Measurements from ENCODE around the gene CNKSR2. TPM values are rescaled to one million over a fixed set of nuclear protein-coding genes. Genes with fewer than 3 reads are reported as not detected.

The CNKSR2 gene
- total and polyA plus RNA-seq, 2 experiments from 2014 or later: 13.9 to 40.9 TPM

DNA sequence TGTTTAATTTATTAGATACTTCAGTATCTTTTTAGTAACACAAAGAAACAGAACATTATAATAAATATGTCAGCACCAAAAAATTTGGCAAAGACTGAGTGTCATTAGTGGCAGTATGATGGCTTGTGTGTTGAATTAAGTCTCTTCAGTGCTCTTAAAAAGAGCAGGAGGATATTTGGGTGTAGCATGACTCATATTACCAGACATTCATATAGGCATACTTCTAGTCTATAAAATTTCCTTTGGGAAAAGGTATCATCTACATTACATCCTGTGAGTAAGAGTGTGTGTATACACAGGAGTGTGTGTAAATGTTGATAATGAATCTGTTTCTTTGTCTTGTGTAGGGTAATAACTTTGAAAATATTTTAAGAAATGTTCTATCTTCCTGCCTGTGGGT is 135.7 kb downstream of the CNKSR2 start (continued):
- TF ChIP-seq, protein P1, sequence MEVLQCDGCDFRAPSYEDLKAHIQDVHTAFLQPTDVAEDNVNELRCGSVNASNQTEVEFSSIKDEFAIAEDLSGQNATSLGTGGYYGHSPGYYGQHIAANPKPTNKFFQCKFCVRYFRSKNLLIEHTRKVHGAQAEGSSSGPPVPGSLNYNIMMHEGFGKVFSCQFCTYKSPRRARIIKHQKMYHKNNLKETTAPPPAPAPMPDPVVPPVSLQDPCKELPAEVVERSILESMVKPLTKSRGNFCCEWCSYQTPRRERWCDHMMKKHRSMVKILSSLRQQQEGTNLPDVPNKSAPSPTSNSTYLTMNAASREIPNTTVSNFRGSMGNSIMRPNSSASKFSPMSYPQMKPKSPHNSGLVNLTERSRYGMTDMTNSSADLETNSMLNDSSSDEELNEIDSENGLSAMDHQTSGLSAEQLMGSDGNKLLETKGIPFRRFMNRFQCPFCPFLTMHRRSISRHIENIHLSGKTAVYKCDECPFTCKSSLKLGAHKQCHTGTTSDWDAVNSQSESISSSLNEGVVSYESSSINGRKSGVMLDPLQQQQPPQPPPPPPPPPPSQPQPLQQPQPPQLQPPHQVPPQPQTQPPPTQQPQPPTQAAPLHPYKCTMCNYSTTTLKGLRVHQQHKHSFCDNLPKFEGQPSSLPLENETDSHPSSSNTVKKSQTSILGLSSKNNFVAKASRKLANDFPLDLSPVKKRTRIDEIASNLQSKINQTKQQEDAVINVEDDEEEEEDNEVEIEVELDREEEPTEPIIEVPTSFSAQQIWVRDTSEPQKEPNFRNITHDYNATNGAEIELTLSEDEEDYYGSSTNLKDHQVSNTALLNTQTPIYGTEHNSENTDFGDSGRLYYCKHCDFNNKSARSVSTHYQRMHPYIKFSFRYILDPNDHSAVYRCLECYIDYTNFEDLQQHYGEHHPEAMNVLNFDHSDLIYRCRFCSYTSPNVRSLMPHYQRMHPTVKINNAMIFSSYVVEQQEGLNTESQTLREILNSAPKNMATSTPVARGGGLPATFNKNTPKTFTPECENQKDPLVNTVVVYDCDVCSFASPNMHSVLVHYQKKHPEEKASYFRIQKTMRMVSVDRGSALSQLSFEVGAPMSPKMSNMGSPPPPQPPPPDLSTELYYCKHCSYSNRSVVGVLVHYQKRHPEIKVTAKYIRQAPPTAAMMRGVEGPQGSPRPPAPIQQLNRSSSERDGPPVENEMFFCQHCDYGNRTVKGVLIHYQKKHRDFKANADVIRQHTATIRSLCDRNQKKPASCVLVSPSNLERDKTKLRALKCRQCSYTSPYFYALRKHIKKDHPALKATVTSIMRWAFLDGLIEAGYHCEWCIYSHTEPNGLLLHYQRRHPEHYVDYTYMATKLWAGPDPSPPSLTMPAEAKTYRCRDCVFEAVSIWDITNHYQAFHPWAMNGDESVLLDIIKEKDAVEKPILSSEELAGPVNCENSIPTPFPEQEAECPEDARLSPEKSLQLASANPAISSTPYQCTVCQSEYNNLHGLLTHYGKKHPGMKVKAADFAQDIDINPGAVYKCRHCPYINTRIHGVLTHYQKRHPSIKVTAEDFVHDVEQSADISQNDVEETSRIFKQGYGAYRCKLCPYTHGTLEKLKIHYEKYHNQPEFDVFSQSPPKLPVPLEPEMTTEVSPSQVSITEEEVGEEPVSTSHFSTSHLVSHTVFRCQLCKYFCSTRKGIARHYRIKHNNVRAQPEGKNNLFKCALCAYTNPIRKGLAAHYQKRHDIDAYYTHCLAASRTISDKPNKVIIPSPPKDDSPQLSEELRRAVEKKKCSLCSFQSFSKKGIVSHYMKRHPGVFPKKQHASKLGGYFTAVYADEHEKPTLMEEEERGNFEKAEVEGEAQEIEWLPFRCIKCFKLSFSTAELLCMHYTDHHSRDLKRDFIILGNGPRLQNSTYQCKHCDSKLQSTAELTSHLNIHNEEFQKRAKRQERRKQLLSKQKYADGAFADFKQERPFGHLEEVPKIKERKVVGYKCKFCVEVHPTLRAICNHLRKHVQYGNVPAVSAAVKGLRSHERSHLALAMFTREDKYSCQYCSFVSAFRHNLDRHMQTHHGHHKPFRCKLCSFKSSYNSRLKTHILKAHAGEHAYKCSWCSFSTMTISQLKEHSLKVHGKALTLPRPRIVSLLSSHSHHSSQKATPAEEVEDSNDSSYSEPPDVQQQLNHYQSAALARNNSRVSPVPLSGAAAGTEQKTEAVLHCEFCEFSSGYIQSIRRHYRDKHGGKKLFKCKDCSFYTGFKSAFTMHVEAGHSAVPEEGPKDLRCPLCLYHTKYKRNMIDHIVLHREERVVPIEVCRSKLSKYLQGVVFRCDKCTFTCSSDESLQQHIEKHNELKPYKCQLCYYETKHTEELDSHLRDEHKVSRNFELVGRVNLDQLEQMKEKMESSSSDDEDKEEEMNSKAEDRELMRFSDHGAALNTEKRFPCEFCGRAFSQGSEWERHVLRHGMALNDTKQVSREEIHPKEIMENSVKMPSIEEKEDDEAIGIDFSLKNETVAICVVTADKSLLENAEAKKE (CRISPR knock-in tag; IDR thresholded peaks at IDR 0.05): no peak
- TF ChIP-seq EZH2 (IDR thresholded peaks at IDR 0.05; ENCODE audit: low read depth, unreplicated experiment) (no peak), ZNF331 (CRISPR knock-in tag; IDR thresholded peaks at IDR 0.05; ENCODE audit: low read depth) (no peak), POLR2AphosphoS5 (IDR thresholded peaks at IDR 0.05; ENCODE audit: low read depth) (no peak), EZH2phosphoT487 (IDR thresholded peaks at IDR 0.05; ENCODE audit: unreplicated experiment) (no peak), CREB1 (CRISPR knock-in tag; IDR thresholded peaks at IDR 0.05; ENCODE audit: low read depth) (no peak)

DNA sequence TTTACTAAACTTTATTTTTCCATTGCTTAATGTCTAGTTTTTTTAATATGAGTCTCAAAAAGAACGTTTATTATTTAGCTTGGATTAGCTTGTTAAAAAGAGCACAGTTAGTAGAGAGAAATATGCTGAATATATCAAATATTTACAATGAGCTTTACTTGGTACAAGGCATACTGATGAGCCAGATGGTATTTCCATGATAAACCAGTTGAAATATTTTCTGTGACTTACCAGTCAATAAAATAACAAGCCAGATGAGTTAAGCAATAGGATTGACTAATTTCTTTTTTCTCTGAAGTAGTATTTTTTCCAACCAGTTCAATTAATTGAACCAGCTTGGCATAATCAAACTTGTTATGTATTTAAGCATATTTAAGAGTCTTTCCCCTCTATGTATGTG is 149.8 kb downstream of the CNKSR2 start:
- Histone ChIP-seq H3K9me2 (ENCODE audit: insufficient read depth) (no peaks in the 10 kb centered on the region), H3K27ac (ENCODE audit: low read depth) (no peak overlapping the region)
- TF ChIP-seq, protein P1 (CRISPR knock-in tag; IDR thresholded peaks at IDR 0.05): no peak
- TF ChIP-seq, protein P2, sequence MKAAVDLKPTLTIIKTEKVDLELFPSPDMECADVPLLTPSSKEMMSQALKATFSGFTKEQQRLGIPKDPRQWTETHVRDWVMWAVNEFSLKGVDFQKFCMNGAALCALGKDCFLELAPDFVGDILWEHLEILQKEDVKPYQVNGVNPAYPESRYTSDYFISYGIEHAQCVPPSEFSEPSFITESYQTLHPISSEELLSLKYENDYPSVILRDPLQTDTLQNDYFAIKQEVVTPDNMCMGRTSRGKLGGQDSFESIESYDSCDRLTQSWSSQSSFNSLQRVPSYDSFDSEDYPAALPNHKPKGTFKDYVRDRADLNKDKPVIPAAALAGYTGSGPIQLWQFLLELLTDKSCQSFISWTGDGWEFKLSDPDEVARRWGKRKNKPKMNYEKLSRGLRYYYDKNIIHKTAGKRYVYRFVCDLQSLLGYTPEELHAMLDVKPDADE (IDR thresholded peaks at IDR 0.05): no peak
- TF ChIP-seq ZNF331 (CRISPR knock-in tag; IDR thresholded peaks at IDR 0.05; ENCODE audit: low read depth) (no peak), NANOG (IDR thresholded peaks at IDR 0.05; ENCODE audit: borderline replicate concordance) (no peak), EZH2phosphoT487 (IDR thresholded peaks at IDR 0.05; ENCODE audit: unreplicated experiment) (no peak), POLR2AphosphoS5 (IDR thresholded peaks at IDR 0.05; ENCODE audit: low read depth) (no peak), EZH2 (IDR thresholded peaks at IDR 0.05; ENCODE audit: low read depth, unreplicated experiment) (no peak), STAT1 (IDR thresholded peaks at IDR 0.05; ENCODE audit: unreplicated experiment) (no peak)

More for the DNA sequence above, 149.8 kb downstream of the CNKSR2 start:
- Histone ChIP-seq H3K79me2 (replicated peaks; ENCODE audit: insufficient read depth) (no peaks in the 10 kb centered on the region), H3K4me3 (no peak overlapping the region), H3F3A (replicated peaks; ENCODE audit: low read depth) (no peaks in the 10 kb centered on the region), H3K27me3 (ENCODE audit: insufficient read depth) (no peaks in the 10 kb centered on the region), H3K4me2 (no peak overlapping the region), H3K36me3 (ENCODE audit: insufficient read depth) (no peaks in the 10 kb centered on the region), H4K20me1 (replicated peaks; ENCODE audit: insufficient read depth) (no peaks in the 10 kb centered on the region), H3K4me1 (ENCODE audit: insufficient read depth) (no peaks in the 10 kb centered on the region), H2AFZ (no peak overlapping the region)
- no peaks in the 10 kb centered on the region for H3K27me3 Mint-ChIP-seq (ENCODE audit: insufficient read depth, low read depth, poor library complexity)
- H3K9me3 Mint-ChIP-seq: no peaks in the 10 kb centered on the region
- ATAC-seq (no peak), DNase-seq (ENCODE audit: low spot score) (no peak)
- no peak overlapping the region for H3K4me3 Mint-ChIP-seq
- no peaks in the 10 kb centered on the region for H3K36me3 Mint-ChIP-seq (ENCODE audit: low read depth)
- H3K4me1 Mint-ChIP-seq: peaks cover 7% of the 10 kb centered on the region
- no peak overlapping the region for H3K27ac Mint-ChIP-seq
